Coronary artery (tissue), 2 donors: ENCODE results near the gene THAP8.

ENCODE experiments used
- DNase-seq: peaks from one replicate; pipeline ENCODE4 v3.0.0-alpha.2; 2017; ENCODE audit warnings: low spot score
- H3K27ac ChIP-seq, 2 donors: fragments of 200-600 bp; sonication (generic); one replicate each; pipeline ENCODE4 v1.5.1; 2016 to 2019
- H3K4me3 ChIP-seq: fragments of 200-600 bp; sonication (generic); 2 replicates; pipeline ENCODE4 v1.5.1; 2016; ENCODE audit warnings: mild to moderate bottlenecking, moderate library complexity
- TF ChIP-seq, protein P1 (sequence below): fragments of 200-600 bp; sonication (generic); IDR thresholded peaks from one replicate; pipeline ENCODE4 v1.5.1; 2019; ENCODE audit warnings: antibody characterized with exemption

THAP8 gene

DNA sequence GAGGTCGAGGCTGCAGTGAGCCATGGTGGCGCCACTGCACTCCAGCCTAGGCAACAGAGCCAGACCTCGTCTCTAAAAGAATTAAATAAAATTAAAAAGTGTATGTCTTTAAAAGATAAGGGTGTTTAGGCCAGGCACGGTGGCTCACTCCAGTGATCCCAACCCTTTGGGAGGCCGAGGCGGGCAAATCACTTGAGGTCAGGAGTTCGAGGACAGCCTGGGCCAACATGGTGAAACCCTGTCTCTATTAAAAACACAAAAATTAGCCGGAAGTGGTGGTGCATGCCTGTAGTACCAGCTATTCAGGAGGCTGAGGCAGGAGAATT is 66.6 kb downstream of the THAP8 start:
- no peak for DNase-seq
- Histone ChIP-seq H3K4me3 (no peak overlapping the region), H3K27ac (no peak overlapping the region)
- TF ChIP-seq, protein P1, sequence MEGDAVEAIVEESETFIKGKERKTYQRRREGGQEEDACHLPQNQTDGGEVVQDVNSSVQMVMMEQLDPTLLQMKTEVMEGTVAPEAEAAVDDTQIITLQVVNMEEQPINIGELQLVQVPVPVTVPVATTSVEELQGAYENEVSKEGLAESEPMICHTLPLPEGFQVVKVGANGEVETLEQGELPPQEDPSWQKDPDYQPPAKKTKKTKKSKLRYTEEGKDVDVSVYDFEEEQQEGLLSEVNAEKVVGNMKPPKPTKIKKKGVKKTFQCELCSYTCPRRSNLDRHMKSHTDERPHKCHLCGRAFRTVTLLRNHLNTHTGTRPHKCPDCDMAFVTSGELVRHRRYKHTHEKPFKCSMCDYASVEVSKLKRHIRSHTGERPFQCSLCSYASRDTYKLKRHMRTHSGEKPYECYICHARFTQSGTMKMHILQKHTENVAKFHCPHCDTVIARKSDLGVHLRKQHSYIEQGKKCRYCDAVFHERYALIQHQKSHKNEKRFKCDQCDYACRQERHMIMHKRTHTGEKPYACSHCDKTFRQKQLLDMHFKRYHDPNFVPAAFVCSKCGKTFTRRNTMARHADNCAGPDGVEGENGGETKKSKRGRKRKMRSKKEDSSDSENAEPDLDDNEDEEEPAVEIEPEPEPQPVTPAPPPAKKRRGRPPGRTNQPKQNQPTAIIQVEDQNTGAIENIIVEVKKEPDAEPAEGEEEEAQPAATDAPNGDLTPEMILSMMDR: no peak

DNA sequence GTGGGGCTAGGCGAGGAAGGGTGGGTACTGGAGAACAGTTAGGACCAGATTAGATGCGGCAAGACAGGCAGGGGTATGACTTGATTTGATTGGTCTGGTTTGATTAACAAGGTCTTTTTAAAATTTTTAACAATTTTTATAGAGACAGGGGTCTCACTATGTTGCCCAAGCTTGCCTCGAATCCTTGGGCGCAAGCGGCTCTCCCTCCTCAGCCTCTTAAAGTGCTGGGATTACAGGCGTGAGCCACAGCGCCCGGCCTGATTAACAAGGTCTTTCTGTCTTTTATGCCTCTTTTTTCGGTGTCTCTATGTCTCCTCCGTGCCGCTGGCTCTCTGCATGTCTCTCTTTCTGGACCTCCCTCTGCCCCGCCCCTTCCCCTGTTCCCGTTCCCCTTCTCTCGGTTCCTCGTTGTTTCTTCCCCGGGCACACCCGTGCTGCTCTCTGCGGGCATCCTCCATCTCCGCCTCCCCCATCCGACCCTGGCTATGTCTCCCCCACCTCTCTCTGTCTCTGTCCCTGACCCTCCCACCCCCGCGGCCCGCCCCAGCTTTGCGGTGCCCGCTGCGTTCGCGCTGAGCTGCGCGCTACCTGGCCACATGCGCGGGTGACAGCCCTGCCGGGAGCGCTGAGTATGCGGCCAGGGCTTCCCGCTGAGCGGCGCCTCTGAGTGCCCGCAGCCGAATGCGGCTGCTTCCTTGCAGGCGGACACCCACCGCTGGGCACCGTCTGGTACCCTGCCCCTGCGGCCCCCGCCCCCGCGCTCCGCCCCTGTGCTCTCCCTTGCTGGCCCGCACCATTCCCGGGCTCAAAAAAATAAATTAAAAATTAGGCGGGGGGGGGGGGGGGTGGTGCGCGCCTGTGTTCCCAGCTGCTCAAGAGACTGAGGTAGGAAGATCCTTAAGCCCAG is 67.2 kb downstream of the THAP8 start:
- TF ChIP-seq, protein P1: no peak
- no peak overlapping the region for H3K27ac ChIP-seq
- peak overlapping the region; percentile 55 for H3K4me3 ChIP-seq
- no peak for DNase-seq

DNA sequence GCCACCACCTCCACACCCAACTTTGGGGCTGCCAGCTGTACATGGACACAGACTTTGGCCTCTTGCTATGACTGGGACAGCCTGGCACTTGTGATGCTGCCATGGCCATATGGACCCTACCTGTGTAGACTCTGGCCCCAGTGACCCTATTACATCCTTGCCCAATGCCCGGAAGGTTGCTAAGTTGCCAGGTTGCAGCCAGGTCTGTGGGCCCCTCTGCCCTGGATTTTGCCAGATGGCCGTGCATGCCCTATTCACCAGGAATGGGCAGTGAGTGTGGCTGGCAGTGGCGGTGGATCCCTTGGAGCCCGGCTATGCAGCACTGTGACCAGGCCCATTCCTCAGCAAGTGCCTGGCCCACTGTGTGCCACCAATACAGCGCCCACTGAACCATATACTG is 68.0 kb downstream of the THAP8 start:
- TF ChIP-seq, protein P1: no peak
- no peak for DNase-seq
- Histone ChIP-seq H3K4me3 (no peak overlapping the region), H3K27ac (no peak overlapping the region)
